Measurements from ENCODE around the gene PPP2R5C.
A peak's percentile ranks its signal among the peaks of the same experiment; 100 is the strongest.
"Not testable (repeated sequence)": the region's sequence is repeated elsewhere in the genome, so short reads cannot be mapped to it uniquely, and the experiment has no call there.

The PPP2R5C gene

DNA sequence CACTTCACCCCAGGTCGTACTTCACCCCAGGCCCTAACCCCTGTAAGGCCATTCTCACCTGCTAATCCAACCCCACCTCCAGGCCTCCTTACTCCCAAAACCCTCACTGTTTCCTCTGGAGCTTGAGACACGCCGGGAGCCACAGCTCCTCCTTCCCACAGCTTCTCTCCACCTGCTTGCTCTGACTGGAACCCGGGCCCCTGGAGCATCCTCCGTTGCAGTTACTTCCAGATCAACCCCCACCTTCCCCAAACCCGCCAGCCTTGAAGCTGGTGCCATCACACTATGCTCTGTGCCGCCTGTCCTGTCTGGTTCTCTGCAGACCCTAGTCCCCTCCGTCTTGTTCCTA lies 34.6 kb upstream of the PPP2R5C start:
- no peak for DNase-seq

- DNase-seq, result no peak
Measured at GRCh38 chr14:101727611-101728366, 33.7 kb upstream of the PPP2R5C start.

GRCh38 chr14:101728367-101728742 lies 33.2 kb upstream of the PPP2R5C start:
- no peak for DNase-seq

- no peak for DNase-seq
Measured at GRCh38 chr14:101729382-101729781, 32.1 kb upstream of the PPP2R5C start.

GRCh38 chr14:101730157-101730556 lies 31.4 kb upstream of the PPP2R5C start:
- not testable (repeated sequence) for DNase-seq

GRCh38 chr14:101730626-101731186 lies 30.8 kb upstream of the PPP2R5C start:
- no peak for DNase-seq

GRCh38 chr14:101731187-101732080 lies 30.1 kb upstream of the PPP2R5C start:
- peak in 3 of 51 donors; percentile 9 to 56 (median 22) for DNase-seq

GRCh38 chr14:101732118-101732517 lies 29.4 kb upstream of the PPP2R5C start:
- peak in 1 of 51 donors; percentile 17 for DNase-seq

DNA sequence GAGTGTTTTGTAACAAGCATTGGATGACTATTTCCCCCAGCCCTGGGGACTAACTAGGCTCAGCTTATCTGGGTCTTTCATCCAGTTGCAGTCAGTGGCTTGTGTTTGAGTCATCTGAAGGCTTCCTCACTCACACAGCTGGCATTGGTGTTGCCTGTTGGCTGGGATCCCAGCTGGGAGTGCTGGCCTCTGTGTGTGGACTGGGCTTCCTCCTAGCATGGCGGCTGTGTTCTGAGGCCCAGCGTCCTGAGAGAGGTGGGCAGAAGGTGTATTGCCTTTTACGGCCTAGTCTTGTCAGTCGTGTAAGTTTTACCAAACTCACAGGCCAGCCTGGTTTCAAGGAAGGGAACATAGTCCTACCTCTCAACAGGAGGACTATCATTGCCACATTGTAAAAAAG lies 28.3 kb upstream of the PPP2R5C start:
- DNase-seq, result no peak

- no peak for DNase-seq
Measured at GRCh38 chr14:101734246-101734847, 27.2 kb upstream of the PPP2R5C start.

- DNase-seq, result no peak
Measured at GRCh38 chr14:101735453-101735852, 26.1 kb upstream of the PPP2R5C start.

DNA sequence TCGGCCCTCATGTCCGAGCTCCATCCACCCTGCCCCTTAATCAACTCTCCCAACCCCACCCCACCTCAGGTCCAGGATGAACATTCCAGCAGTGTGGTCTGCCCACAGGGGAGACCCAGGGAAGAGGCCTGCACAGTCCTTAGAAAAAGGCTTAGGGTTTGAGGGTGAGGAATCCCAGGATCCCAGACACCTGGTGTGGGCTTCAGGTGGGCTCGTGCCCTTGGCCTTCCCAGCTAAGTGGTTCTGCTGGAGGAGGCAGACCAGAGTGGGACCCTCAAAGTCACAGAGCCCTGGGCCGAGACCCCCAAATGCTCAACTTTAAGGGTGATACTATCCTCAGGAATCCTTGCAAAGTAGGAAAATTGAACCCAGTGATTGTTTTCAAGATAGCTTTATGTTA lies 25.4 kb upstream of the PPP2R5C start:
- no peak for DNase-seq

GRCh38 chr14:101736585-101736984 lies 24.9 kb upstream of the PPP2R5C start:
- no peak for DNase-seq

GRCh38 chr14:101737414-101738339 lies 23.8 kb upstream of the PPP2R5C start:
- no peak for DNase-seq

GRCh38 chr14:101738703-101739320 lies 22.7 kb upstream of the PPP2R5C start:
- no peak for DNase-seq

GRCh38 chr14:101739446-101740141 lies 21.9 kb upstream of the PPP2R5C start:
- DNase-seq, result peak in 1 of 51 donors; percentile 41

- DNase-seq, result no peak
Measured at GRCh38 chr14:101740981-101741380, 20.5 kb upstream of the PPP2R5C start.

- DNase-seq, result no peak
Measured at GRCh38 chr14:101743701-101744100, 17.8 kb upstream of the PPP2R5C start.

DNA sequence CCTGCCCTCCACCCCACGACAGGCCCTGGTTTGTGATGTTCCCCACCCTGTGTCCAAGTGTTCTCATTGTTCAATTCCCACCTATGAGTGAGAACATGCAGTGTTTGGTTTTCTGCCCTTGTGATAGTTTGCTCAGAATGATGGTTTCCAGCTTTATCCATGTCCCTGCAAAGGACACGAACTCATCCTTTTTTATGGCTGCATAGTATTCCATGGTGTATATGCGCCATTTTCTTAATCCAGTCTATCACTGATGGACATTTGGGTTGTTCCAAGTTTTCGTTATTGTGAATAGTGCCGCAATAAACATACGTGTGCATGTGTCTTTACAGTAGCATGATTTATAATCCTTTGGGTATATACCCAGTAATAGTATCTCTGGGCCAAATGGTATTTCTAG lies 17.1 kb upstream of the PPP2R5C start:
- DNase-seq, result not testable (repeated sequence)

- not testable (repeated sequence) for DNase-seq
Measured at GRCh38 chr14:101749756-101750155, 11.8 kb upstream of the PPP2R5C start.
